Measurements from ENCODE around the gene HDAC9. TPM values are rescaled to one million over a fixed set of nuclear protein-coding genes. Genes with fewer than 3 reads are reported as not detected.

The HDAC9 gene
- total RNA-seq, 3 donors from 2014 or later (not counting 1 experiment from before 2014, with no cell fraction given): 19.1 to 41.1 (median 24.1) TPM

DNA sequence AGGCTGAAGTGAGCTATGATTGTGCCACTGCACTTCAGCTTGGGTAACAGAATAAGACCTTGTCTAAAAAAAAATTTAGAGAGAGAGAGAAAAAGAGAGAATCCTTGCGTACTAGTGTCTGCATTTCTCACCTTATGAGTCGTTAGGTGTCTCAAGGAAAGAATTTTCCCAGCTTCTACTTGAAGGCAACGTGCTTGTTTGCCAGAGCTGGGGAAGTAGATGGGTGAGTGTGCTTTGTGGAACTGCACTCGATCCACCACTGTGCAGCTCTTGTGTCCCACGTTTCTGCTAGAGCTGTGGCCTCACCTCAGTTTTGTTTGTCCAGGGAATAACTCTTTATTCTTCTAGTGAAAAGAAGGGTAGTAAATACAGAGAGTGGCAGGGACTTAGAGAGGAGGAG lies 38.9 kb downstream of the HDAC9 start:
- Mint-ChIP-seq H3K36me3 (no peaks in the 10 kb centered on the region), H3K4me1 (peaks cover 0 to 8% of the 10 kb centered on the region in 2 donors), H3K4me3 (no peak overlapping the region), H3K27ac (no peak overlapping the region), H3K27me3 (ENCODE audit: low read depth in 2 of 2) (no peaks in the 10 kb centered on the region), H3K9me3 (no peaks in the 10 kb centered on the region)
- TF ChIP-seq, protein P1, sequence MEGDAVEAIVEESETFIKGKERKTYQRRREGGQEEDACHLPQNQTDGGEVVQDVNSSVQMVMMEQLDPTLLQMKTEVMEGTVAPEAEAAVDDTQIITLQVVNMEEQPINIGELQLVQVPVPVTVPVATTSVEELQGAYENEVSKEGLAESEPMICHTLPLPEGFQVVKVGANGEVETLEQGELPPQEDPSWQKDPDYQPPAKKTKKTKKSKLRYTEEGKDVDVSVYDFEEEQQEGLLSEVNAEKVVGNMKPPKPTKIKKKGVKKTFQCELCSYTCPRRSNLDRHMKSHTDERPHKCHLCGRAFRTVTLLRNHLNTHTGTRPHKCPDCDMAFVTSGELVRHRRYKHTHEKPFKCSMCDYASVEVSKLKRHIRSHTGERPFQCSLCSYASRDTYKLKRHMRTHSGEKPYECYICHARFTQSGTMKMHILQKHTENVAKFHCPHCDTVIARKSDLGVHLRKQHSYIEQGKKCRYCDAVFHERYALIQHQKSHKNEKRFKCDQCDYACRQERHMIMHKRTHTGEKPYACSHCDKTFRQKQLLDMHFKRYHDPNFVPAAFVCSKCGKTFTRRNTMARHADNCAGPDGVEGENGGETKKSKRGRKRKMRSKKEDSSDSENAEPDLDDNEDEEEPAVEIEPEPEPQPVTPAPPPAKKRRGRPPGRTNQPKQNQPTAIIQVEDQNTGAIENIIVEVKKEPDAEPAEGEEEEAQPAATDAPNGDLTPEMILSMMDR (IDR thresholded peaks at IDR 0.05): no peak
- H3K4me1 ChIP-seq (ENCODE audit: control insufficient read depth, insufficient read depth, low read length): no peaks in the 10 kb centered on the region
- no peak for ATAC-seq
- no peak overlapping the region for H3K27ac ChIP-seq (ENCODE audit: low read length)
- no peaks in the 10 kb centered on the region for H3K9me3 ChIP-seq (ENCODE audit: control insufficient read depth, insufficient read depth, low read length)
- H3K4me3 ChIP-seq (ENCODE audit: low read length): no peak overlapping the region
- DNase-seq: no peak
- intact Hi-C loops (cut with micrococcal nuclease): no loop called here
- H3K36me3 ChIP-seq (ENCODE audit: control insufficient read depth, insufficient read depth, low read length): no peaks in the 10 kb centered on the region
- H3K27me3 ChIP-seq (ENCODE audit: control insufficient read depth, insufficient read depth, low read length): no peaks in the 10 kb centered on the region
- WGBS (ENCODE audit: insufficient coverage): 88% methylated on average over 5 of the region's 5 CpGs

DNA sequence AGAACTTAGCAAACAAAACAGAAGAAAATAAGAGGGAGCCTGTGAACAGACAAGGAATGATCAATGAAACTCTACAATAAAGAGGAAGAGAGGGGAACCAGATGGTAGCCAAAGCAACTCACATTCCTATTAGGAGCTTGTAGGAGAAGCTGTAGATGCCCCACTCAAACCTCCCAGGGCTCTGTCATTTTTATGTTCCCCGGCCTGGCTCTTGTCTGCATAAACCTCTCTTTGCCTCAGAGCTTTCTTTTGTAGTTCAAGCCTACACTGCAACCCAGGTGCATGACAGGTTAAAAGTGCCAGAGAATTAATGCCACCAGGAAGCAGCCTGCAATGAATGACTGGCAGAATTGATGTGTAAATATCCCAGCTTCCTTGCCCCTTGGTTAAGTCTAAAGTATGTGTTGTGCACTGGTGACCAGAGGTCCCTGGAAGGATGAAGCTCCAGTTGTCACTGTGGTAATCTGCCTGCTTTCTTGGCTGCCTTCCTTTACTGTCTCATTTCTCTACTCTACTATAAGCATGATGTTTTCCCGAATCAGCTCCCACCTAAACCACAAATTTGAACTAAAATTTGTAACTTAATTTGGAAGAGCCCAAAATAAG lies 40.4 kb downstream of the HDAC9 start:
- Histone ChIP-seq H3K27me3 (ENCODE audit: control insufficient read depth, insufficient read depth, low read length) (no peaks in the 10 kb centered on the region), H3K4me1 (ENCODE audit: control insufficient read depth, insufficient read depth, low read length) (no peaks in the 10 kb centered on the region), H3K27ac (ENCODE audit: low read length) (no peak overlapping the region), H3K9me3 (ENCODE audit: control insufficient read depth, insufficient read depth, low read length) (no peaks in the 10 kb centered on the region), H3K4me3 (ENCODE audit: low read length) (no peak overlapping the region), H3K36me3 (ENCODE audit: control insufficient read depth, insufficient read depth, low read length) (no peaks in the 10 kb centered on the region)
- Mint-ChIP-seq H3K4me1 (peaks cover 0 to 9% of the 10 kb centered on the region in 2 donors), H3K27me3 (ENCODE audit: low read depth in 2 of 2) (no peaks in the 10 kb centered on the region), H3K4me3 (no peak overlapping the region), H3K36me3 (no peaks in the 10 kb centered on the region), H3K9me3 (no peaks in the 10 kb centered on the region), H3K27ac (no peak overlapping the region)
- ATAC-seq: no peak
- intact Hi-C loops (cut with micrococcal nuclease): no loop called here
- TF ChIP-seq, protein P1 (IDR thresholded peaks at IDR 0.05): no peak
- DNase-seq: no peak
- WGBS (ENCODE audit: insufficient coverage): 67% methylated on average over 2 of the region's 2 CpGs

GRCh38 chr7:18536486-18536885 lies 40.9 kb downstream of the HDAC9 start:
- Mint-ChIP-seq H3K36me3 (no peaks in the 10 kb centered on the region), H3K4me3 (no peak overlapping the region), H3K9me3 (no peaks in the 10 kb centered on the region), H3K4me1 (peaks cover 0 to 9% of the 10 kb centered on the region in 2 donors), H3K27ac (no peak overlapping the region), H3K27me3 (ENCODE audit: low read depth in 2 of 2) (no peaks in the 10 kb centered on the region)
- TF ChIP-seq, protein P1 (IDR thresholded peaks at IDR 0.05): no peak
- Histone ChIP-seq H3K9me3 (ENCODE audit: control insufficient read depth, insufficient read depth, low read length) (no peaks in the 10 kb centered on the region), H3K4me3 (ENCODE audit: low read length) (no peak overlapping the region), H3K36me3 (ENCODE audit: control insufficient read depth, insufficient read depth, low read length) (no peaks in the 10 kb centered on the region), H3K27ac (ENCODE audit: low read length) (no peak overlapping the region), H3K27me3 (ENCODE audit: control insufficient read depth, insufficient read depth, low read length) (no peaks in the 10 kb centered on the region), H3K4me1 (ENCODE audit: control insufficient read depth, insufficient read depth, low read length) (no peaks in the 10 kb centered on the region)
- DNase-seq (no peak), ATAC-seq (no peak)
- intact Hi-C loops (cut with micrococcal nuclease): no loop called here
- no CpG with 5 or more reads among the region's 1 CpG for WGBS (ENCODE audit: insufficient coverage)

All from natural killer cell (primary cell).